WTC11 (cell line): Measurements from ENCODE around the gene SGIP1. TPM values are rescaled to one million over a fixed set of nuclear protein-coding genes. Genes with fewer than 3 reads are reported as not detected.

ENCODE experiments used
- ATAC-seq: fragments of 200-7000 bp; cut with Tn5 transposase; 2 replicates; pipeline ENCODE4 v1.10.0; 2021; ENCODE audit warnings: mild to moderate bottlenecking, moderate library complexity
- CTCF ChIA-PET: fragments of 300-600 bp; sonication (Branson Sonifier 250); formaldehyde crosslinking; loops from one replicate; lab custom pipeline; 2021; ENCODE audit warnings: antibody characterized with exemption; lab: Charles Lee
- POLR2A ChIA-PET: fragments of 350-600 bp; sonication (Branson Sonifier 250); formaldehyde crosslinking; loops from one replicate; lab custom pipeline; 2021; ENCODE audit warnings: antibody characterized with exemption; lab: Charles Lee
- DNase-seq: peaks from one replicate; pipeline ENCODE4 v3.0.0; 2021; ENCODE audit warnings: low spot score
- H3K27ac Mint-ChIP-seq: 2 replicates; pipeline ENCODE4 v1.8.0; 2021; ENCODE audit warnings: mixed read lengths
- H3K27me3 Mint-ChIP-seq: 2 replicates; pipeline ENCODE4 v1.8.0; 2021; ENCODE audit warnings: low read depth, mild to moderate bottlenecking, moderate library complexity, mixed read lengths
- H3K36me3 Mint-ChIP-seq: 2 replicates; pipeline ENCODE4 v1.8.0; 2021; ENCODE audit warnings: mixed read lengths
- H3K4me1 Mint-ChIP-seq: 2 replicates; pipeline ENCODE4 v1.8.0; 2022; ENCODE audit warnings: mixed read lengths
- H3K4me3 Mint-ChIP-seq: 2 replicates; pipeline ENCODE4 v1.8.0; 2021; ENCODE audit warnings: mild to moderate bottlenecking, moderate library complexity, mixed read lengths
- H3K9me3 Mint-ChIP-seq: 2 replicates; pipeline ENCODE4 v1.8.0; 2021; ENCODE audit warnings: mixed read lengths
- CBFB ChIP-seq: sonication (generic); formaldehyde crosslinking; IDR thresholded peaks from 2 replicates; pipeline ENCODE4 v1.8.1; 2022; ENCODE audit warnings: mild to moderate bottlenecking, low read depth, missing genetic modification reagents
- EMX1 ChIP-seq: fragments of 250-450 bp; sonication (Bioruptor Pico); IDR thresholded peaks from 2 replicates; pipeline ENCODE4 v1.8.0; 2021; ENCODE audit warnings: mild to moderate bottlenecking
- FOXP1 ChIP-seq: sonication (generic); formaldehyde crosslinking; IDR thresholded peaks from 2 replicates; pipeline ENCODE4 v1.8.0; 2022; ENCODE audit warnings: missing genetic modification reagents, mild to moderate bottlenecking, moderate library complexity, borderline replicate concordance
- HMGA2 ChIP-seq: fragments of 250-450 bp; sonication (Bioruptor Pico); IDR thresholded peaks from 2 replicates; pipeline ENCODE4 v1.4.0; 2021; ENCODE audit warnings: mild to moderate bottlenecking, moderate library complexity
- IRF2 ChIP-seq: sonication (generic); formaldehyde crosslinking; IDR thresholded peaks from 2 replicates; pipeline ENCODE4 v1.8.0; 2022; ENCODE audit warnings: low read depth, missing genetic modification reagents, borderline replicate concordance
- MXD4 ChIP-seq: fragments of 250-450 bp; sonication (Bioruptor Pico); IDR thresholded peaks from 2 replicates; pipeline ENCODE4 v1.8.0; 2021; ENCODE audit warnings: mild to moderate bottlenecking, moderate library complexity, borderline replicate concordance
- MYBL2 ChIP-seq: sonication (generic); formaldehyde crosslinking; IDR thresholded peaks from 2 replicates; pipeline ENCODE4 v1.8.1; 2023; ENCODE audit warnings: mild to moderate bottlenecking, moderate library complexity, missing genetic modification reagents
- NFYB ChIP-seq: sonication (generic); formaldehyde crosslinking; conservative IDR thresholded peaks from 2 replicates; pipeline ENCODE4 v1.8.0; 2022; ENCODE audit warnings: low read depth, missing genetic modification reagents
- NR3C1 ChIP-seq: sonication (generic); formaldehyde crosslinking; conservative IDR thresholded peaks from 2 replicates; pipeline ENCODE4 v1.8.1; 2023; ENCODE audit warnings: low read depth, mild to moderate bottlenecking, missing genetic modification reagents
- SMAD3 ChIP-seq: sonication (generic); formaldehyde crosslinking; IDR thresholded peaks from 2 replicates; pipeline ENCODE4 v1.8.0; 2022; ENCODE audit warnings: missing genetic modification reagents, mild to moderate bottlenecking, borderline replicate concordance
- STAT6 ChIP-seq: sonication (generic); formaldehyde crosslinking; conservative IDR thresholded peaks from 2 replicates; pipeline ENCODE4 v1.8.1; 2023; ENCODE audit warnings: mild to moderate bottlenecking, low read depth, missing genetic modification reagents, moderate library complexity
- TEAD1 ChIP-seq: sonication (generic); formaldehyde crosslinking; IDR thresholded peaks from 2 replicates; pipeline ENCODE4 v1.8.0; 2022; ENCODE audit warnings: mild to moderate bottlenecking, missing genetic modification reagents
- TP53 ChIP-seq: sonication (generic); formaldehyde crosslinking; IDR thresholded peaks from 2 replicates; pipeline ENCODE4 v1.8.1; 2023; ENCODE audit warnings: mild to moderate bottlenecking, missing genetic modification reagents
- ZNF317 ChIP-seq: sonication (generic); formaldehyde crosslinking; IDR thresholded peaks from 2 replicates; pipeline ENCODE4 v1.8.1; 2023; ENCODE audit warnings: low read depth, mild to moderate bottlenecking, moderate library complexity, missing genetic modification reagents, borderline replicate concordance
- ZNF396 ChIP-seq: fragments of 250-450 bp; sonication (Bioruptor Pico); IDR thresholded peaks from 2 replicates; pipeline ENCODE4 v1.8.0; 2021; ENCODE audit warnings: mild to moderate bottlenecking, moderate library complexity, borderline replicate concordance
- ZNF671 ChIP-seq: fragments of 250-450 bp; sonication (Bioruptor Pico); IDR thresholded peaks from 2 replicates; pipeline ENCODE4 v1.8.0; 2021; ENCODE audit warnings: mild to moderate bottlenecking
- total RNA-seq: library from RNA; stranded (reverse); gene quantifications from 3 replicates; pipeline ENCODE4 v1.2.3, GENCODE V29; 2021
- TF ChIP-seq, protein P1 (sequence below): sonication (generic); formaldehyde crosslinking; IDR thresholded peaks from 2 replicates; pipeline ENCODE4 v1.8.0; 2023; ENCODE audit warnings: missing genetic modification reagents, mild to moderate bottlenecking, borderline replicate concordance
- TF ChIP-seq, protein P2 (sequence below): sonication (generic); formaldehyde crosslinking; IDR thresholded peaks from 2 replicates; pipeline ENCODE4 v1.8.0; 2022; ENCODE audit warnings: mild to moderate bottlenecking, missing genetic modification reagents
- TF ChIP-seq, protein P3 (sequence below): sonication (generic); formaldehyde crosslinking; IDR thresholded peaks from 2 replicates; pipeline ENCODE4 v1.8.1; 2023; ENCODE audit warnings: mild to moderate bottlenecking, missing genetic modification reagents, moderate library complexity
- TF ChIP-seq, protein P4 (sequence below): sonication (generic); formaldehyde crosslinking; IDR thresholded peaks from 2 replicates; pipeline ENCODE4 v1.8.1; 2022; ENCODE audit warnings: missing genetic modification reagents, borderline replicate concordance

The SGIP1 gene
- total RNA-seq, 1 experiment from 2014 or later = 3.9 TPM

GRCh38 chr1:66552829-66553228 is 18.9 kb downstream of the SGIP1 start:
- H3K36me3 Mint-ChIP-seq = peaks cover 3% of the 10 kb centered on the region
- no peak for TF ChIP-seq NFYB (CRISPR knock-in tag)
- TF ChIP-seq, protein P1, sequence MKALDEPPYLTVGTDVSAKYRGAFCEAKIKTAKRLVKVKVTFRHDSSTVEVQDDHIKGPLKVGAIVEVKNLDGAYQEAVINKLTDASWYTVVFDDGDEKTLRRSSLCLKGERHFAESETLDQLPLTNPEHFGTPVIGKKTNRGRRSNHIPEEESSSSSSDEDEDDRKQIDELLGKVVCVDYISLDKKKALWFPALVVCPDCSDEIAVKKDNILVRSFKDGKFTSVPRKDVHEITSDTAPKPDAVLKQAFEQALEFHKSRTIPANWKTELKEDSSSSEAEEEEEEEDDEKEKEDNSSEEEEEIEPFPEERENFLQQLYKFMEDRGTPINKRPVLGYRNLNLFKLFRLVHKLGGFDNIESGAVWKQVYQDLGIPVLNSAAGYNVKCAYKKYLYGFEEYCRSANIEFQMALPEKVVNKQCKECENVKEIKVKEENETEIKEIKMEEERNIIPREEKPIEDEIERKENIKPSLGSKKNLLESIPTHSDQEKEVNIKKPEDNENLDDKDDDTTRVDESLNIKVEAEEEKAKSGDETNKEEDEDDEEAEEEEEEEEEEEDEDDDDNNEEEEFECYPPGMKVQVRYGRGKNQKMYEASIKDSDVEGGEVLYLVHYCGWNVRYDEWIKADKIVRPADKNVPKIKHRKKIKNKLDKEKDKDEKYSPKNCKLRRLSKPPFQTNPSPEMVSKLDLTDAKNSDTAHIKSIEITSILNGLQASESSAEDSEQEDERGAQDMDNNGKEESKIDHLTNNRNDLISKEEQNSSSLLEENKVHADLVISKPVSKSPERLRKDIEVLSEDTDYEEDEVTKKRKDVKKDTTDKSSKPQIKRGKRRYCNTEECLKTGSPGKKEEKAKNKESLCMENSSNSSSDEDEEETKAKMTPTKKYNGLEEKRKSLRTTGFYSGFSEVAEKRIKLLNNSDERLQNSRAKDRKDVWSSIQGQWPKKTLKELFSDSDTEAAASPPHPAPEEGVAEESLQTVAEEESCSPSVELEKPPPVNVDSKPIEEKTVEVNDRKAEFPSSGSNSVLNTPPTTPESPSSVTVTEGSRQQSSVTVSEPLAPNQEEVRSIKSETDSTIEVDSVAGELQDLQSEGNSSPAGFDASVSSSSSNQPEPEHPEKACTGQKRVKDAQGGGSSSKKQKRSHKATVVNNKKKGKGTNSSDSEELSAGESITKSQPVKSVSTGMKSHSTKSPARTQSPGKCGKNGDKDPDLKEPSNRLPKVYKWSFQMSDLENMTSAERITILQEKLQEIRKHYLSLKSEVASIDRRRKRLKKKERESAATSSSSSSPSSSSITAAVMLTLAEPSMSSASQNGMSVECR (CRISPR knock-in tag) = no peak
- TF ChIP-seq EMX1 (CRISPR knock-in tag) = no peak
- no peak for TF ChIP-seq NR3C1
- TF ChIP-seq FOXP1 (CRISPR knock-in tag) = no peak
- no peak for TF ChIP-seq MXD4 (CRISPR knock-in tag)
- no peak for TF ChIP-seq TP53 (CRISPR knock-in tag)
- no peak for TF ChIP-seq MYBL2 (CRISPR knock-in tag)
- no peak for TF ChIP-seq TEAD1 (CRISPR knock-in tag)
- no peak for TF ChIP-seq ZNF396 (CRISPR knock-in tag)
- TF ChIP-seq, protein P2, sequence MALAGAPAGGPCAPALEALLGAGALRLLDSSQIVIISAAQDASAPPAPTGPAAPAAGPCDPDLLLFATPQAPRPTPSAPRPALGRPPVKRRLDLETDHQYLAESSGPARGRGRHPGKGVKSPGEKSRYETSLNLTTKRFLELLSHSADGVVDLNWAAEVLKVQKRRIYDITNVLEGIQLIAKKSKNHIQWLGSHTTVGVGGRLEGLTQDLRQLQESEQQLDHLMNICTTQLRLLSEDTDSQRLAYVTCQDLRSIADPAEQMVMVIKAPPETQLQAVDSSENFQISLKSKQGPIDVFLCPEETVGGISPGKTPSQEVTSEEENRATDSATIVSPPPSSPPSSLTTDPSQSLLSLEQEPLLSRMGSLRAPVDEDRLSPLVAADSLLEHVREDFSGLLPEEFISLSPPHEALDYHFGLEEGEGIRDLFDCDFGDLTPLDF (CRISPR knock-in tag) = no peak
- TF ChIP-seq, protein P3, sequence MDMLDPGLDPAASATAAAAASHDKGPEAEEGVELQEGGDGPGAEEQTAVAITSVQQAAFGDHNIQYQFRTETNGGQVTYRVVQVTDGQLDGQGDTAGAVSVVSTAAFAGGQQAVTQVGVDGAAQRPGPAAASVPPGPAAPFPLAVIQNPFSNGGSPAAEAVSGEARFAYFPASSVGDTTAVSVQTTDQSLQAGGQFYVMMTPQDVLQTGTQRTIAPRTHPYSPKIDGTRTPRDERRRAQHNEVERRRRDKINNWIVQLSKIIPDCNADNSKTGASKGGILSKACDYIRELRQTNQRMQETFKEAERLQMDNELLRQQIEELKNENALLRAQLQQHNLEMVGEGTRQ = no peak
- no peak for TF ChIP-seq STAT6 (CRISPR knock-in tag)
- no peak for TF ChIP-seq CBFB (CRISPR knock-in tag)
- no peak for TF ChIP-seq SMAD3 (CRISPR knock-in tag)
- no peak for TF ChIP-seq ZNF671 (CRISPR knock-in tag)
- TF ChIP-seq, protein P4, sequence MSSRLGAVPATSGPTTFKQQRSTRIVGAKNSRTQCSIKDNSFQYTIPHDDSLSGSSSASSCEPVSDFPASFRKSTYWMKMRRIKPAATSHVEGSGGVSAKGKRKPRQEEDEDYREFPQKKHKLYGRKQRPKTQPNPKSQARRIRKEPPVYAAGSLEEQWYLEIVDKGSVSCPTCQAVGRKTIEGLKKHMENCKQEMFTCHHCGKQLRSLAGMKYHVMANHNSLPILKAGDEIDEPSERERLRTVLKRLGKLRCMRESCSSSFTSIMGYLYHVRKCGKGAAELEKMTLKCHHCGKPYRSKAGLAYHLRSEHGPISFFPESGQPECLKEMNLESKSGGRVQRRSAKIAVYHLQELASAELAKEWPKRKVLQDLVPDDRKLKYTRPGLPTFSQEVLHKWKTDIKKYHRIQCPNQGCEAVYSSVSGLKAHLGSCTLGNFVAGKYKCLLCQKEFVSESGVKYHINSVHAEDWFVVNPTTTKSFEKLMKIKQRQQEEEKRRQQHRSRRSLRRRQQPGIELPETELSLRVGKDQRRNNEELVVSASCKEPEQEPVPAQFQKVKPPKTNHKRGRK (CRISPR knock-in tag) = no peak
- TF ChIP-seq HMGA2 (CRISPR knock-in tag) = no peak
- TF ChIP-seq ZNF317 (CRISPR knock-in tag) = no peak
- no peak for TF ChIP-seq IRF2
- ChIA-PET CTCF (interaction anchor here (0.9 to 1.6 kb wide), 3 partner anchors 12 to 49 kb away, joined by 3 to 8 read pairs (median 4); no protein-coding TSS in a partner anchor), POLR2A (interaction anchor here (1.2 kb wide), 1 partner anchor 19 kb away, joined by 4 read pairs; the partner anchor contains the start of gene SGIP1)
- ATAC-seq (peak; percentile 70), DNase-seq (no peak)
- peak overlapping the region; percentile 87 for H3K27ac Mint-ChIP-seq
- peaks cover 4% of the 10 kb centered on the region for H3K9me3 Mint-ChIP-seq
- no peak overlapping the region for H3K4me3 Mint-ChIP-seq
- no peaks in the 10 kb centered on the region for H3K27me3 Mint-ChIP-seq
- peaks cover 40% of the 10 kb centered on the region for H3K4me1 Mint-ChIP-seq
